ENCODE results near the gene CDT1.

- no peak for TF ChIP-seq CTCF (IDR thresholded peaks at IDR 0.05)
- TF ChIP-seq EP300 (IDR thresholded peaks at IDR 0.05), result no peak
- no peak for TF ChIP-seq POLR2A (IDR thresholded peaks at IDR 0.05)
Measured at GRCh38 chr16:88850531-88851199, 47.1 kb downstream of the CDT1 start.
